Mesenchymal stem cell (in vitro differentiated cells and primary cell): Measurements from ENCODE around the gene KRTAP10-1.

Experiments used
- DNase-seq: peaks from one replicate; pipeline ENCODE4 v3.0.0-alpha.2; 2013
- H2AFZ ChIP-seq: one replicate; pipeline ENCODE4 v1.6.1; 2013; ENCODE audit warnings: low read depth, mild to moderate bottlenecking, control low read depth, inconsistent platforms, low read length, moderate library complexity
- H2AK5ac ChIP-seq: 2 replicates; pipeline ENCODE4 v1.6.1; 2013; ENCODE audit warnings: low read length, moderate library complexity, mild to moderate bottlenecking, inconsistent platforms; ENCODE audit not compliant: severe bottlenecking
- H2BK120ac ChIP-seq: one replicate; pipeline ENCODE4 v1.6.1; 2013; ENCODE audit warnings: low read depth, mild to moderate bottlenecking, inconsistent platforms, low read length, moderate library complexity
- H2BK12ac ChIP-seq, 2 experiments: one replicate each; pipeline ENCODE4 v1.6.1; 2013; ENCODE audit warnings: inconsistent platforms in 2 of 2, low read length in 2 of 2, mild to moderate bottlenecking in 2 of 2, moderate library complexity in 2 of 2, control low read depth in 1 of 2
- H2BK15ac ChIP-seq: one replicate; pipeline ENCODE4 v1.6.1; 2013; ENCODE audit warnings: mild to moderate bottlenecking, low read depth, inconsistent platforms; ENCODE audit not compliant: poor library complexity, severe bottlenecking
- H2BK5ac ChIP-seq: 2 replicates; pipeline ENCODE4 v1.6.1; 2013; ENCODE audit warnings: low read depth, mild to moderate bottlenecking, low read length, control low read depth, inconsistent platforms; ENCODE audit not compliant: poor library complexity, severe bottlenecking
- H3K14ac ChIP-seq, 2 experiments: one replicate each; pipeline ENCODE4 v1.6.1; 2013; ENCODE audit warnings: inconsistent platforms in 2 of 2, low read length in 2 of 2, control low read depth in 1 of 2, mild to moderate bottlenecking in 1 of 2, moderate library complexity in 1 of 2
- H3K18ac ChIP-seq, 2 experiments: one replicate each; pipeline ENCODE4 v1.6.1; 2013; ENCODE audit warnings: inconsistent platforms in 2 of 2, low read length in 2 of 2, control low read depth in 1 of 2, low read depth in 1 of 2, mild to moderate bottlenecking in 1 of 2
- H3K23ac ChIP-seq, 2 experiments: one replicate each; pipeline ENCODE4 v1.6.1; 2013; ENCODE audit warnings: inconsistent platforms in 2 of 2, low read length in 2 of 2, mild to moderate bottlenecking in 2 of 2, moderate library complexity in 2 of 2, control low read depth in 1 of 2
- H3K27ac ChIP-seq: 2 replicates; pipeline ENCODE4 v1.5.1; 2013; ENCODE audit warnings: mild to moderate bottlenecking, moderate library complexity, low read length, control low read depth, inconsistent platforms; ENCODE audit not compliant: poor library complexity, severe bottlenecking
- H3K27me3 ChIP-seq, 2 experiments: 2 replicates each; pipeline versions ENCODE4 v1.6.1 to v1.7.0; 2013; ENCODE audit warnings: low read length in 2 of 2, mild to moderate bottlenecking in 2 of 2, moderate library complexity in 2 of 2, control low read depth in 1 of 2, inconsistent platforms in 1 of 2; ENCODE audit not compliant: control insufficient read depth in 1 of 2, insufficient read depth in 1 of 2
- H3K36me3 ChIP-seq, 2 experiments: 2 replicates each; pipeline versions ENCODE4 v1.6.1 to v1.7.0; 2013; ENCODE audit warnings: low read length in 2 of 2, control low read depth in 1 of 2, inconsistent platforms in 1 of 2, low read depth in 1 of 2, mild to moderate bottlenecking in 1 of 2; ENCODE audit not compliant: insufficient read depth in 2 of 2, control insufficient read depth in 1 of 2
- H3K4ac ChIP-seq, 2 experiments: one replicate each; pipeline ENCODE4 v1.6.1; 2013; ENCODE audit warnings: inconsistent platforms in 2 of 2, low read length in 2 of 2, mild to moderate bottlenecking in 2 of 2, moderate library complexity in 2 of 2, control low read depth in 1 of 2, low read depth in 1 of 2
- H3K4me1 ChIP-seq: 2 replicates; pipeline ENCODE4 v1.6.1; 2013; ENCODE audit warnings: low read depth, low read length, control low read depth; ENCODE audit not compliant: control insufficient read depth, insufficient read depth
- H3K4me2 ChIP-seq: 2 replicates; pipeline ENCODE4 v1.6.1; 2013; ENCODE audit warnings: low read length, mild to moderate bottlenecking, inconsistent platforms; ENCODE audit not compliant: poor library complexity, severe bottlenecking
- H3K4me3 ChIP-seq, 2 experiments: 2 replicates each; pipeline versions ENCODE4 v1.5.1 to v1.7.0; 2013; ENCODE audit warnings: low read length in 2 of 2, mild to moderate bottlenecking in 2 of 2, control low read depth in 1 of 2, low read depth in 1 of 2; ENCODE audit not compliant: insufficient read depth in 1 of 2
- H3K79me1 ChIP-seq: replicated peaks from 2 replicates; pipeline ENCODE4 v1.6.1; 2013; ENCODE audit warnings: mild to moderate bottlenecking, control low read depth, low read length, inconsistent platforms; ENCODE audit not compliant: poor library complexity, severe bottlenecking
- H3K9ac ChIP-seq: 2 replicates; pipeline ENCODE4 v1.7.0; 2013; ENCODE audit warnings: mild to moderate bottlenecking, low read length, moderate library complexity
- H3K9me3 ChIP-seq: 2 replicates; pipeline ENCODE4 v1.7.0; 2013; ENCODE audit warnings: mild to moderate bottlenecking, low read length; ENCODE audit not compliant: control insufficient read depth
- H4K8ac ChIP-seq: one replicate; pipeline ENCODE4 v1.6.1; 2013; ENCODE audit warnings: inconsistent platforms, mild to moderate bottlenecking, low read length, moderate library complexity
- H4K91ac ChIP-seq: one replicate; pipeline ENCODE4 v1.6.1; 2013; ENCODE audit warnings: mild to moderate bottlenecking, low read length, inconsistent platforms
- WGBS: methylation state at CpG from one replicate; pipeline ENCODE4 v1.1.7; 2013; ENCODE audit warnings: mixed read lengths; 5-methylcytosine and 5-hydroxymethylcytosine counted together

KRTAP10-1 gene

DNA sequence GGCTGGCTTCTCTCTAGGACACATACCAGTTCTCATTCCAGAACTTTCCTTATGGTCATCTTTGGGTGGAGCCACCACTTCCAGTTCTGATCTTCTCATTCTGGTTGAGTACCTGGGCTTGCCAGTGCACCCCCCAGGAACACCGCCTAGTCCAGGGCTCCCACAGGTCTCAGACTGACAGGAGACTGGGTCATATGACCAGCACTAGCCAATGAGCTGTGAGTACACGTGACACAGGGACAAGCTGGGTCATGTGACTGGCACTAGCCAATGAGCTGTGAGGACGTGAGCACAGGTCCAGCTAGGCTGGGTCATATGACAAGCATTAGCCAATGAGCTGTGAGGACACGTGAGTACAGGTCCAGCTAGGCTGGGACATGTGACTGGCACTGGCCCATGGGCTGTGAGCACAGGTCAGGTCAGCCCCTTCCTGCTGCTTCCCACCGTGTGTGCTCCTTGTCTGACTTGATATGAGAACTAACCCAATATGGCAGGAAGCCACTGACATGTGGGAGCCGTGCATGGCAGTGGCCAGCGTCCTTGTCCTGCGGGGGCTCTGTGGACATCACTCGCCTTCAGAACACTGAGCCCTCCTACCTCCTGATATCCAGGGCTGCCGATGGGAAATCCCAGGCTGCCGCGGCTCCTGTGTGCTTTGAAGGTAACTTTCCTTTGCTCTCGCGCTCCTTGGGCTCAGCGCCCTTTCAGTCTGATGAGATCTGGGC is 22.7 kb downstream of the KRTAP10-1 start:
- Histone ChIP-seq H2AK5ac (no peak overlapping the region), H3K14ac (no peak overlapping the region), H3K4me3 (no peak overlapping the region), H2BK5ac (no peak overlapping the region), H3K9ac (no peak overlapping the region), H2BK12ac (no peak overlapping the region), H3K79me1 (no peaks in the 10 kb centered on the region), H3K4me1 (peaks cover 5% of the 10 kb centered on the region), H4K91ac (no peak overlapping the region), H3K18ac (no peak overlapping the region), H4K8ac (no peak overlapping the region), H2BK120ac (no peak overlapping the region), H3K36me3 (no peaks in the 10 kb centered on the region), H2AFZ (no peak overlapping the region), H3K9me3 (peaks cover 3% of the 10 kb centered on the region), H3K4ac (no peak overlapping the region), H3K4me2 (no peak overlapping the region), H3K27me3 (no peaks in the 10 kb centered on the region), H2BK15ac (no peak overlapping the region), H3K27ac (no peak overlapping the region), H3K23ac (no peak overlapping the region)
- DNase-seq: no peak
- WGBS: 89% methylated on average over 15 of the region's 15 CpGs

- no peak overlapping the region for H2BK15ac ChIP-seq
- H3K4me1 ChIP-seq: peaks cover 5% of the 10 kb centered on the region
- H3K4ac ChIP-seq: no peak overlapping the region
- no peak overlapping the region for H3K23ac ChIP-seq
- H3K27me3 ChIP-seq: peaks cover 4% of the 10 kb centered on the region in 2 experiments
- no peak overlapping the region for H3K4me3 ChIP-seq
- no peak overlapping the region for H2BK5ac ChIP-seq
- DNase-seq: no peak
- H3K27ac ChIP-seq: no peak overlapping the region
- 91% methylated on average over 10 of the region's 10 CpGs for WGBS
- no peak overlapping the region for H2BK120ac ChIP-seq
- H3K9ac ChIP-seq: no peak overlapping the region
- no peak overlapping the region for H2BK12ac ChIP-seq
- no peak overlapping the region for H3K4me2 ChIP-seq
- no peak overlapping the region for H4K91ac ChIP-seq
- no peak overlapping the region for H3K14ac ChIP-seq
- H3K36me3 ChIP-seq: no peaks in the 10 kb centered on the region
- H3K9me3 ChIP-seq: peaks cover 3% of the 10 kb centered on the region
- no peak overlapping the region for H2AFZ ChIP-seq
- no peak overlapping the region for H3K18ac ChIP-seq
- no peaks in the 10 kb centered on the region for H3K79me1 ChIP-seq
- no peak overlapping the region for H2AK5ac ChIP-seq
- H4K8ac ChIP-seq: no peak overlapping the region
These were observed 23.2 kb downstream of the KRTAP10-1 start for GRCh38 chr21:44516828-44517174.

DNA sequence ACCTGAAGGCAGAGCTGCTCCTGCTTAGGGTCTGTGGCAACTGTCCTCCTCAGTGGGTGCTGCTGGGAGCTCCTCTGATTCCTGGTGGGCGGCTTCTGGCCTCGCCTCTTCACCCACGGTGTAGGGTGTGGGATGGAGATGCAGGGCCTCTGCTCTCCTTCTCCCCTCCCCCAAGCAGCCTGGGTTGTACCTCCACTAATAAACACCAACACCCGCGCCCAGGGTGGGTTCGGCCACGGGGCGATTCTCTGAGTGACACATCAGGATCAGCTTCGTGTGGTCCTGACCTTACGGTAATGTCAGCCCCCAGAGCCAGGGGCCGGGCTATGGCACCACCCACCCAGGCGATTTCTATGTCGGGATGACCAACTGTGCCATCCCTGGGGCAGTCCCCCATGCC is 23.7 kb downstream of the KRTAP10-1 start:
- Histone ChIP-seq H4K91ac (no peak overlapping the region), H3K4me3 (no peak overlapping the region), H2BK15ac (no peak overlapping the region), H2BK120ac (no peak overlapping the region), H3K27me3 (peaks cover 4 to 9% of the 10 kb centered on the region in 2 experiments), H3K23ac (no peak overlapping the region), H2AK5ac (no peak overlapping the region), H3K4me1 (peaks cover 5% of the 10 kb centered on the region), H2BK12ac (no peak overlapping the region), H3K27ac (no peak overlapping the region), H2AFZ (no peak overlapping the region), H3K14ac (no peak overlapping the region), H3K9ac (no peak overlapping the region), H3K4ac (no peak overlapping the region), H2BK5ac (no peak overlapping the region), H4K8ac (no peak overlapping the region), H3K4me2 (no peak overlapping the region), H3K18ac (no peak overlapping the region), H3K9me3 (peaks cover 3% of the 10 kb centered on the region), H3K36me3 (no peaks in the 10 kb centered on the region), H3K79me1 (no peaks in the 10 kb centered on the region)
- 90% methylated on average over 13 of the region's 13 CpGs for WGBS
- DNase-seq: no peak

GRCh38 chr21:44515359-44516165 is 24.4 kb downstream of the KRTAP10-1 start:
- Histone ChIP-seq H2AFZ (no peak overlapping the region), H3K36me3 (no peaks in the 10 kb centered on the region), H3K4ac (no peak overlapping the region), H2BK120ac (no peak overlapping the region), H3K9me3 (peaks cover 3% of the 10 kb centered on the region), H3K27me3 (peaks cover 4 to 17% of the 10 kb centered on the region in 2 experiments), H3K79me1 (no peaks in the 10 kb centered on the region), H3K4me1 (peaks cover 4% of the 10 kb centered on the region), H3K27ac (no peak overlapping the region), H3K14ac (no peak overlapping the region), H3K18ac (no peak overlapping the region), H3K4me3 (no peak overlapping the region), H2BK5ac (no peak overlapping the region), H3K23ac (no peak overlapping the region), H2BK15ac (no peak overlapping the region), H3K9ac (no peak overlapping the region), H4K8ac (peak overlapping the region; percentile 7), H2AK5ac (no peak overlapping the region), H3K4me2 (no peak overlapping the region), H2BK12ac (no peak overlapping the region), H4K91ac (no peak overlapping the region)
- WGBS: 89% methylated on average over 32 of the region's 32 CpGs
- no peak for DNase-seq
